ENCODE data around the gene HSPA12B. TPM values are rescaled to one million over a fixed set of nuclear protein-coding genes. Genes with fewer than 3 reads are reported as not detected.

Gene HSPA12B
- total and polyA plus RNA-seq, 9 of the 15 experiments (the other 6 are each of a cell fraction or from before 2014, with no cell fraction given) = 0.03 to 0.07 TPM; not detected in 7

- TF ChIP-seq, protein P1, sequence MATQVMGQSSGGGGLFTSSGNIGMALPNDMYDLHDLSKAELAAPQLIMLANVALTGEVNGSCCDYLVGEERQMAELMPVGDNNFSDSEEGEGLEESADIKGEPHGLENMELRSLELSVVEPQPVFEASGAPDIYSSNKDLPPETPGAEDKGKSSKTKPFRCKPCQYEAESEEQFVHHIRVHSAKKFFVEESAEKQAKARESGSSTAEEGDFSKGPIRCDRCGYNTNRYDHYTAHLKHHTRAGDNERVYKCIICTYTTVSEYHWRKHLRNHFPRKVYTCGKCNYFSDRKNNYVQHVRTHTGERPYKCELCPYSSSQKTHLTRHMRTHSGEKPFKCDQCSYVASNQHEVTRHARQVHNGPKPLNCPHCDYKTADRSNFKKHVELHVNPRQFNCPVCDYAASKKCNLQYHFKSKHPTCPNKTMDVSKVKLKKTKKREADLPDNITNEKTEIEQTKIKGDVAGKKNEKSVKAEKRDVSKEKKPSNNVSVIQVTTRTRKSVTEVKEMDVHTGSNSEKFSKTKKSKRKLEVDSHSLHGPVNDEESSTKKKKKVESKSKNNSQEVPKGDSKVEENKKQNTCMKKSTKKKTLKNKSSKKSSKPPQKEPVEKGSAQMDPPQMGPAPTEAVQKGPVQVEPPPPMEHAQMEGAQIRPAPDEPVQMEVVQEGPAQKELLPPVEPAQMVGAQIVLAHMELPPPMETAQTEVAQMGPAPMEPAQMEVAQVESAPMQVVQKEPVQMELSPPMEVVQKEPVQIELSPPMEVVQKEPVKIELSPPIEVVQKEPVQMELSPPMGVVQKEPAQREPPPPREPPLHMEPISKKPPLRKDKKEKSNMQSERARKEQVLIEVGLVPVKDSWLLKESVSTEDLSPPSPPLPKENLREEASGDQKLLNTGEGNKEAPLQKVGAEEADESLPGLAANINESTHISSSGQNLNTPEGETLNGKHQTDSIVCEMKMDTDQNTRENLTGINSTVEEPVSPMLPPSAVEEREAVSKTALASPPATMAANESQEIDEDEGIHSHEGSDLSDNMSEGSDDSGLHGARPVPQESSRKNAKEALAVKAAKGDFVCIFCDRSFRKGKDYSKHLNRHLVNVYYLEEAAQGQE (IDR thresholded peaks at IDR 0.05; ENCODE audit: borderline replicate concordance) = peak; percentile 68
- TF ChIP-seq, protein P1 (CRISPR knock-in tag; IDR thresholded peaks at IDR 0.05; ENCODE audit: low read depth) = no peak
- TF ChIP-seq, protein P2, sequence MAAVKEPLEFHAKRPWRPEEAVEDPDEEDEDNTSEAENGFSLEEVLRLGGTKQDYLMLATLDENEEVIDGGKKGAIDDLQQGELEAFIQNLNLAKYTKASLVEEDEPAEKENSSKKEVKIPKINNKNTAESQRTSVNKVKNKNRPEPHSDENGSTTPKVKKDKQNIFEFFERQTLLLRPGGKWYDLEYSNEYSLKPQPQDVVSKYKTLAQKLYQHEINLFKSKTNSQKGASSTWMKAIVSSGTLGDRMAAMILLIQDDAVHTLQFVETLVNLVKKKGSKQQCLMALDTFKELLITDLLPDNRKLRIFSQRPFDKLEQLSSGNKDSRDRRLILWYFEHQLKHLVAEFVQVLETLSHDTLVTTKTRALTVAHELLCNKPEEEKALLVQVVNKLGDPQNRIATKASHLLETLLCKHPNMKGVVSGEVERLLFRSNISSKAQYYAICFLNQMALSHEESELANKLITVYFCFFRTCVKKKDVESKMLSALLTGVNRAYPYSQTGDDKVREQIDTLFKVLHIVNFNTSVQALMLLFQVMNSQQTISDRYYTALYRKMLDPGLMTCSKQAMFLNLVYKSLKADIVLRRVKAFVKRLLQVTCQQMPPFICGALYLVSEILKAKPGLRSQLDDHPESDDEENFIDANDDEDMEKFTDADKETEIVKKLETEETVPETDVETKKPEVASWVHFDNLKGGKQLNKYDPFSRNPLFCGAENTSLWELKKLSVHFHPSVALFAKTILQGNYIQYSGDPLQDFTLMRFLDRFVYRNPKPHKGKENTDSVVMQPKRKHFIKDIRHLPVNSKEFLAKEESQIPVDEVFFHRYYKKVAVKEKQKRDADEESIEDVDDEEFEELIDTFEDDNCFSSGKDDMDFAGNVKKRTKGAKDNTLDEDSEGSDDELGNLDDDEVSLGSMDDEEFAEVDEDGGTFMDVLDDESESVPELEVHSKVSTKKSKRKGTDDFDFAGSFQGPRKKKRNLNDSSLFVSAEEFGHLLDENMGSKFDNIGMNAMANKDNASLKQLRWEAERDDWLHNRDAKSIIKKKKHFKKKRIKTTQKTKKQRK (IDR thresholded peaks at IDR 0.05; ENCODE audit: borderline replicate concordance, low read depth, low read length) = no peak
- TF ChIP-seq CREM (IDR thresholded peaks at IDR 0.05; ENCODE audit: low read depth) = peak; percentile 73
- no peak for TF ChIP-seq SAFB2 (IDR thresholded peaks at IDR 0.05; ENCODE audit: borderline replicate concordance, low read depth, low read length, severe bottlenecking)
- peak; percentile 63 for TF ChIP-seq TBP (optimal IDR thresholded peaks at IDR 0.05; ENCODE audit: low read depth, low read length)
- peak; percentile 21; the same call in 1 of the 2 replicates for TF ChIP-seq E2F4 (CRISPR knock-in tag; IDR thresholded peaks at IDR 0.05; ENCODE audit: low read depth)
- peak; percentile 63 for TF ChIP-seq CBFA2T2 (conservative IDR thresholded peaks at IDR 0.05)
- TF ChIP-seq NR3C1 (CRISPR knock-in tag; IDR thresholded peaks at IDR 0.05) = 0 out of 2 replicates have a peak, but pooled peaks have one; percentile 62
- TF ChIP-seq EP400 (IDR thresholded peaks at IDR 0.05) = peak; percentile 45; the same call in 1 of the 2 replicates
- TF ChIP-seq DIDO1 (tag; IDR thresholded peaks at IDR 0.05; ENCODE audit: low read depth) = no peak
Measured at GRCh38 chr20:3767427-3768341, 35.2 kb downstream of the HSPA12B start, which contains the start of gene ADISSP (continued).

All from K562 (cell line).